Dendritic cell treated with granulocyte-macrophage colony-stimulating factor and Interleukin-4, amounts not matched to agents 40 ng/mL and 50 ng/mL, for 4 days (primary cell): ENCODE data around the gene FADD.
"Not testable (repeated sequence)": the region's sequence is repeated elsewhere in the genome, so short reads cannot be mapped to it uniquely, and the experiment has no call there.

ENCODE experiments used
- H3K27ac Mint-ChIP-seq: one replicate; pipeline ENCODE4 v1.8.0; 2022; ENCODE audit warnings: mild to moderate bottlenecking, mixed read lengths
- H3K27me3 Mint-ChIP-seq: one replicate; pipeline ENCODE4 v1.8.0; 2022; ENCODE audit warnings: mild to moderate bottlenecking, mixed read lengths
- H3K36me3 Mint-ChIP-seq: one replicate; pipeline ENCODE4 v1.8.0; 2022; ENCODE audit warnings: low read depth, mixed read lengths
- H3K4me1 Mint-ChIP-seq: one replicate; pipeline ENCODE4 v1.8.0; 2022; ENCODE audit warnings: low read depth, mixed read lengths
- H3K4me3 Mint-ChIP-seq: one replicate; pipeline ENCODE4 v1.8.0; 2022; ENCODE audit warnings: mild to moderate bottlenecking, moderate library complexity, mixed read lengths
- H3K9me3 Mint-ChIP-seq: one replicate; pipeline ENCODE4 v1.8.0; 2022; ENCODE audit warnings: mixed read lengths
- intact Hi-C: fragments of 100-400 bp; cut with micrococcal nuclease; formaldehyde crosslinking; loops from one replicate; pipeline ENCODE4 v1.15.0; 2022

The FADD gene

GRCh38 chr11:70186936-70187335 lies 16.2 kb upstream of the FADD start:
- Mint-ChIP-seq H3K27ac (no peak overlapping the region), H3K4me1 (peaks cover 4% of the 10 kb centered on the region), H3K36me3 (no peaks in the 10 kb centered on the region), H3K27me3 (peaks cover 10% of the 10 kb centered on the region), H3K9me3 (no peaks in the 10 kb centered on the region), H3K4me3 (no peak overlapping the region)
- intact Hi-C loops: no loop called here

- Mint-ChIP-seq H3K27me3 (peaks cover 12% of the 10 kb centered on the region), H3K36me3 (no peaks in the 10 kb centered on the region), H3K4me1 (peaks cover 4% of the 10 kb centered on the region), H3K27ac (no peak overlapping the region), H3K4me3 (no peak overlapping the region), H3K9me3 (no peaks in the 10 kb centered on the region)
- intact Hi-C loops: no loop called here
Measured at GRCh38 chr11:70187771-70188170, 15.3 kb upstream of the FADD start.

GRCh38 chr11:70189622-70190021 lies 13.5 kb upstream of the FADD start:
- peaks cover 13% of the 10 kb centered on the region for H3K27me3 Mint-ChIP-seq
- H3K9me3 Mint-ChIP-seq: no peaks in the 10 kb centered on the region
- intact Hi-C loops: loop anchor here (10.0 kb wide), 1 partner anchor 505 kb away; no protein-coding TSS in a partner anchor
- H3K27ac Mint-ChIP-seq: no peak overlapping the region
- no peak overlapping the region for H3K4me3 Mint-ChIP-seq
- H3K36me3 Mint-ChIP-seq: no peaks in the 10 kb centered on the region
- H3K4me1 Mint-ChIP-seq: peaks cover 4% of the 10 kb centered on the region

- no peaks in the 10 kb centered on the region for H3K36me3 Mint-ChIP-seq
- no peak overlapping the region for H3K4me3 Mint-ChIP-seq
- no peaks in the 10 kb centered on the region for H3K9me3 Mint-ChIP-seq
- peaks cover 13% of the 10 kb centered on the region for H3K27me3 Mint-ChIP-seq
- peaks cover 4% of the 10 kb centered on the region for H3K4me1 Mint-ChIP-seq
- intact Hi-C loops: loop anchor here (10.0 kb wide), 1 partner anchor 507 kb away; no protein-coding TSS in a partner anchor
- no peak overlapping the region for H3K27ac Mint-ChIP-seq
Measured at GRCh38 chr11:70191495-70192140, 11.5 kb upstream of the FADD start.

- Mint-ChIP-seq H3K36me3 (no peaks in the 10 kb centered on the region), H3K9me3 (no peaks in the 10 kb centered on the region)
Measured at GRCh38 chr11:70192666-70193410, 10.3 kb upstream of the FADD start.

GRCh38 chr11:70193411-70194292 lies 9.4 kb upstream of the FADD start:
- Mint-ChIP-seq H3K36me3 (no peaks in the 10 kb centered on the region), H3K9me3 (no peaks in the 10 kb centered on the region), H3K27ac (no peak overlapping the region), H3K4me1 (peaks cover 4% of the 10 kb centered on the region), H3K4me3 (no peak overlapping the region), H3K27me3 (peaks cover 19% of the 10 kb centered on the region)
- intact Hi-C loops: loop anchor here (10.0 kb wide), 1 partner anchor 509 kb away; no protein-coding TSS in a partner anchor

More at GRCh38 chr11:70192666-70193410, 10.3 kb upstream of the FADD start:
- no peak overlapping the region for H3K27ac Mint-ChIP-seq
- intact Hi-C loops: loop anchor here (10.0 kb wide), 1 partner anchor 508 kb away; no protein-coding TSS in a partner anchor
- H3K4me1 Mint-ChIP-seq: peaks cover 4% of the 10 kb centered on the region
- H3K27me3 Mint-ChIP-seq: peaks cover 16% of the 10 kb centered on the region
- no peak overlapping the region for H3K4me3 Mint-ChIP-seq

GRCh38 chr11:70194792-70195791 lies 8.0 kb upstream of the FADD start:
- Mint-ChIP-seq H3K27ac (no peak overlapping the region), H3K4me3 (no peak overlapping the region), H3K27me3 (peaks cover 26% of the 10 kb centered on the region), H3K36me3 (no peaks in the 10 kb centered on the region), H3K4me1 (peaks cover 4% of the 10 kb centered on the region), H3K9me3 (no peaks in the 10 kb centered on the region)
- intact Hi-C loops: loop anchor here (5.0 to 10.0 kb wide), 2 partner anchors 510 to 1257 kb away; partner anchors contain the start of gene NADSYN1

- H3K9me3 Mint-ChIP-seq: no peaks in the 10 kb centered on the region
- no peak overlapping the region for H3K27ac Mint-ChIP-seq
- intact Hi-C loops: loop anchor here (5.0 kb wide), 1 partner anchor 72 kb away; the partner anchor contains the start of gene PPFIA1
- peaks cover 23% of the 10 kb centered on the region for H3K36me3 Mint-ChIP-seq
- no peak overlapping the region for H3K4me3 Mint-ChIP-seq
- peaks cover 24% of the 10 kb centered on the region for H3K4me1 Mint-ChIP-seq
- peaks cover 18% of the 10 kb centered on the region for H3K27me3 Mint-ChIP-seq
Measured at GRCh38 chr11:70200212-70200844, 2.8 kb upstream of the FADD start.

GRCh38 chr11:70201047-70201446 lies 2.0 kb upstream of the FADD start:
- intact Hi-C loops: loop anchor here (5.0 kb wide), 1 partner anchor 71 kb away; the partner anchor contains the start of gene PPFIA1
- H3K27ac Mint-ChIP-seq, H3K9me3 Mint-ChIP-seq, H3K4me3 Mint-ChIP-seq: not testable (repeated sequence)
- Mint-ChIP-seq H3K4me1 (peaks cover 30% of the 10 kb centered on the region), H3K27me3 (peaks cover 18% of the 10 kb centered on the region), H3K36me3 (peaks cover 29% of the 10 kb centered on the region)

GRCh38 chr11:70201882-70202861 lies 924 bp upstream of the FADD start:
- Mint-ChIP-seq H3K4me1 (peaks cover 38% of the 10 kb centered on the region), H3K4me3 (peak overlapping the region; percentile 95), H3K36me3 (peaks cover 41% of the 10 kb centered on the region), H3K27ac (peak overlapping the region; percentile 88), H3K27me3 (peaks cover 17% of the 10 kb centered on the region), H3K9me3 (no peaks in the 10 kb centered on the region)
- intact Hi-C loops: loop anchor here (5.0 kb wide), 1 partner anchor 70 kb away; the partner anchor contains the start of gene PPFIA1

- Mint-ChIP-seq H3K27ac (peak overlapping the region; percentile 88), H3K4me1 (peaks cover 52% of the 10 kb centered on the region), H3K9me3 (no peaks in the 10 kb centered on the region), H3K4me3 (peak overlapping the region; percentile 95), H3K27me3 (peaks cover 9% of the 10 kb centered on the region), H3K36me3 (peaks cover 58% of the 10 kb centered on the region)
- intact Hi-C loops: loop anchor here (5.0 kb wide), 1 partner anchor 68 kb away; the partner anchor contains the start of gene PPFIA1
Measured at GRCh38 chr11:70203751-70204465, 812 bp downstream of the FADD start.
